Activated CD4-positive, alpha-beta T cell treated with anti-CD3 and anti-CD28 coated beads, Interleukin-2, amount 50 U/mL, for 48 hours (primary cell): ENCODE data around the gene AGBL4.

Experiments
- DNase-seq, 2 experiments: peaks; one replicate each; pipeline ENCODE4 v3.0.0-alpha.2; 2020

The AGBL4 gene

GRCh38 chr1:48500541-48501450 is 1523.0 kb downstream of the AGBL4 start:
- DNase-seq, result no peak

GRCh38 chr1:48499211-48499735 is 1524.5 kb downstream of the AGBL4 start:
- no peak for DNase-seq

- DNase-seq, result peak; percentile 75 to 83
Measured at GRCh38 chr1:48498096-48498791, 1525.5 kb downstream of the AGBL4 start.

GRCh38 chr1:48495911-48496310 is 1527.8 kb downstream of the AGBL4 start:
- no peak for DNase-seq

GRCh38 chr1:48495166-48495565 is 1528.6 kb downstream of the AGBL4 start:
- DNase-seq, result no peak

GRCh38 chr1:48493970-48494769 is 1529.6 kb downstream of the AGBL4 start:
- DNase-seq, result no peak

- DNase-seq, result no peak
Measured at GRCh38 chr1:48493041-48493440, 1530.7 kb downstream of the AGBL4 start.

GRCh38 chr1:48492392-48492791 is 1531.4 kb downstream of the AGBL4 start:
- no peak for DNase-seq

GRCh38 chr1:48488721-48489120 is 1535.0 kb downstream of the AGBL4 start:
- DNase-seq, result no peak
